Natural killer cell (primary cell): Measurements from ENCODE around the gene KCTD19. TPM values are rescaled to one million over a fixed set of nuclear protein-coding genes. Genes with fewer than 3 reads are reported as not detected.

ENCODE experiments used
- ATAC-seq, 3 donors: fragments of 150-1000 bp in 2 of 3; fragments of 200-7000 bp in 1 of 3; cut with Tn5 transposase; 1 replicate in 1 of 3; 2 replicates in 2 of 3; pipeline ENCODE4 v1.10.0; 2021; ENCODE audit warnings: mild to moderate bottlenecking in 2 of 3, moderate library complexity in 2 of 3
- DNase-seq, 2 donors: peaks; one replicate each; pipeline versions ENCODE4 v3.0.0 to v3.0.0-alpha.2; 2013 to 2021; ENCODE audit warnings: mixed read lengths in 1 of 2
- H3K27ac ChIP-seq: one replicate; pipeline ENCODE4 v1.5.1; 2013; ENCODE audit warnings: mild to moderate bottlenecking, low read length
- H3K27me3 ChIP-seq: one replicate; pipeline ENCODE4 v1.6.1; 2013; ENCODE audit warnings: low read length; ENCODE audit not compliant: control insufficient read depth, insufficient read depth
- H3K36me3 ChIP-seq: one replicate; pipeline ENCODE4 v1.6.1; 2013; ENCODE audit warnings: low read length; ENCODE audit not compliant: control insufficient read depth, insufficient read depth
- H3K4me1 ChIP-seq: one replicate; pipeline ENCODE4 v1.6.1; 2013; ENCODE audit warnings: low read length; ENCODE audit not compliant: control insufficient read depth, insufficient read depth
- H3K4me3 ChIP-seq: one replicate; pipeline ENCODE4 v1.5.1; 2013; ENCODE audit warnings: low read length
- H3K9me3 ChIP-seq: one replicate; pipeline ENCODE4 v1.6.1; 2013; ENCODE audit warnings: low read length; ENCODE audit not compliant: control insufficient read depth, insufficient read depth
- H3K27ac Mint-ChIP-seq, 2 donors: one replicate each; pipeline ENCODE4 v1.8.0; 2022; ENCODE audit warnings: mild to moderate bottlenecking in 2 of 2, mixed read lengths in 2 of 2, moderate library complexity in 1 of 2
- H3K27me3 Mint-ChIP-seq, 2 donors: one replicate each; pipeline ENCODE4 v1.8.0; 2022; ENCODE audit warnings: low read depth in 2 of 2, mixed read lengths in 2 of 2
- H3K36me3 Mint-ChIP-seq: one replicate; pipeline ENCODE4 v1.8.0; 2022; ENCODE audit warnings: mixed read lengths
- H3K4me1 Mint-ChIP-seq, 2 donors: one replicate each; pipeline ENCODE4 v1.8.0; 2022; ENCODE audit warnings: mixed read lengths in 2 of 2
- H3K4me3 Mint-ChIP-seq: one replicate; pipeline ENCODE4 v1.8.0; 2022; ENCODE audit warnings: mild to moderate bottlenecking, moderate library complexity, mixed read lengths
- H3K9me3 Mint-ChIP-seq, 2 donors: one replicate each; pipeline ENCODE4 v1.8.0; 2022; ENCODE audit warnings: mixed read lengths in 2 of 2
- WGBS: methylation state at CpG from one replicate; pipeline ENCODE4 v1.1.7; 2013; ENCODE audit warnings: missing lambda C conversion rate; ENCODE audit not compliant: insufficient coverage; 5-methylcytosine and 5-hydroxymethylcytosine counted together
- intact Hi-C: fragments of 100-400 bp; cut with micrococcal nuclease; formaldehyde crosslinking; loops from one replicate; pipeline ENCODE4 v1.14.2; 2022
- total RNA-seq, 4 donors: library from RNA; stranded (reverse); fragments of 120-200 nt in 1 of 4; gene quantifications; one replicate each; pipeline versions ENCODE4 v1.2.3 to v1.2.4, GENCODE V29; 2013 to 2022
- TF ChIP-seq, protein P1 (sequence below): fragments of 200-600 bp; IDR thresholded peaks from one replicate; pipeline ENCODE4 v1.8.0; 2022; ENCODE audit warnings: antibody characterized with exemption

The KCTD19 gene
- total RNA-seq, 3 donors from 2014 or later (not counting 1 experiment from before 2014, with no cell fraction given), result not detected

DNA sequence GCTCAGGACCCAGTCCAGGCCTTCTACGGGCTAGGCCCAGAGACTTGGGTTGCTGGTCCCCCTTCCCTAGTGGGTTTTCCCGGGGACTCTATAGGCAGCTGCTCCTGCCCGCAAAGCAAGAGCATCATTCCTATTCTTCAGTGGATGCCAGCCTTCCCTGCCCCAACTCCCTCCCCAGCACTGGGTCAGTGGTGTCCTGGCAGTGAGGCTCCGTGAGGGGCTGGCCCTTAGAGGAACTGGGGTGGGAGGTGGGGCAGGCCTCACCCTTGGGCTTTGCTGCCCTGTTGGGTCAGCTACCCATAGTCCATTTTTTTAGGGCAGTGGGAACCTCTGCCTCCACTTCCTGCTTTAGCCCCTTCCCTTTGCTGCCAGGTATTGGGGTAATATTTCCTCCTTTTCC, 55.1 kb downstream of the KCTD19 start:
- intact Hi-C loops, result no loop called here
- no peaks in the 10 kb centered on the region for H3K9me3 Mint-ChIP-seq
- Histone ChIP-seq H3K36me3 (no peaks in the 10 kb centered on the region), H3K4me3 (no peak overlapping the region), H3K27ac (no peak overlapping the region), H3K27me3 (no peaks in the 10 kb centered on the region), H3K9me3 (no peaks in the 10 kb centered on the region), H3K4me1 (no peaks in the 10 kb centered on the region)
- no peak overlapping the region for H3K4me3 Mint-ChIP-seq
- 97% methylated on average over 4 of the region's 4 CpGs for WGBS
- ATAC-seq, result no peak
- TF ChIP-seq, protein P1, sequence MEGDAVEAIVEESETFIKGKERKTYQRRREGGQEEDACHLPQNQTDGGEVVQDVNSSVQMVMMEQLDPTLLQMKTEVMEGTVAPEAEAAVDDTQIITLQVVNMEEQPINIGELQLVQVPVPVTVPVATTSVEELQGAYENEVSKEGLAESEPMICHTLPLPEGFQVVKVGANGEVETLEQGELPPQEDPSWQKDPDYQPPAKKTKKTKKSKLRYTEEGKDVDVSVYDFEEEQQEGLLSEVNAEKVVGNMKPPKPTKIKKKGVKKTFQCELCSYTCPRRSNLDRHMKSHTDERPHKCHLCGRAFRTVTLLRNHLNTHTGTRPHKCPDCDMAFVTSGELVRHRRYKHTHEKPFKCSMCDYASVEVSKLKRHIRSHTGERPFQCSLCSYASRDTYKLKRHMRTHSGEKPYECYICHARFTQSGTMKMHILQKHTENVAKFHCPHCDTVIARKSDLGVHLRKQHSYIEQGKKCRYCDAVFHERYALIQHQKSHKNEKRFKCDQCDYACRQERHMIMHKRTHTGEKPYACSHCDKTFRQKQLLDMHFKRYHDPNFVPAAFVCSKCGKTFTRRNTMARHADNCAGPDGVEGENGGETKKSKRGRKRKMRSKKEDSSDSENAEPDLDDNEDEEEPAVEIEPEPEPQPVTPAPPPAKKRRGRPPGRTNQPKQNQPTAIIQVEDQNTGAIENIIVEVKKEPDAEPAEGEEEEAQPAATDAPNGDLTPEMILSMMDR, result no peak
- peaks cover 3% of the 10 kb centered on the region for H3K36me3 Mint-ChIP-seq
- H3K27ac Mint-ChIP-seq, result no peak overlapping the region
- no peak for DNase-seq
- H3K4me1 Mint-ChIP-seq, result peaks cover 0 to 3% of the 10 kb centered on the region in 2 donors
- no peaks in the 10 kb centered on the region for H3K27me3 Mint-ChIP-seq

DNA sequence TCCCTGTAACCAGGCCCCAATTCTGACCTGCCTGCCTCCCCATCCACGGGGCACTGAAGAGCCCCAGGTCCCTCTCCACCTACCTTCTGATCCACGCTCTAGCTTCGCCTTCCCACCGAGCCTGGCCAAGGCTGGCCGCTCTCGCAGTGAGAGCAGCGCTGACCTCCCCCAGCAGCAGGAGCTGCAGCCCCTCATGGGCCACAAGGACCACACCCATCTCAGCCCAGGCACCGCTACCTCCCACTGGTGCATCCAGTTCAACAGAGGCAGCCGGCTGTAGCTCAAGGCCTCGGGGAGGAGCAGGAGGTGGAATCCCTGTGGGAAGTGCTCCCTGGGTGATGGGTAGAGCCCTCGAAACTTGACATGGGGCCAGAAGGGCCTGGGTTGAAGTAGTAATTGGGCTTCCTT, 55.6 kb downstream of the KCTD19 start:
- Histone ChIP-seq H3K4me1 (no peaks in the 10 kb centered on the region), H3K4me3 (no peak overlapping the region), H3K9me3 (no peaks in the 10 kb centered on the region), H3K36me3 (no peaks in the 10 kb centered on the region), H3K27ac (no peak overlapping the region), H3K27me3 (no peaks in the 10 kb centered on the region)
- WGBS, result 90% methylated on average over 11 of the region's 11 CpGs
- intact Hi-C loops, result no loop called here
- no peaks in the 10 kb centered on the region for H3K9me3 Mint-ChIP-seq
- TF ChIP-seq, protein P1, result no peak
- ATAC-seq, result no peak
- no peak for DNase-seq
- no peaks in the 10 kb centered on the region for H3K27me3 Mint-ChIP-seq
- no peak overlapping the region for H3K27ac Mint-ChIP-seq
- H3K4me3 Mint-ChIP-seq, result no peak overlapping the region
- no peaks in the 10 kb centered on the region for H3K36me3 Mint-ChIP-seq
- H3K4me1 Mint-ChIP-seq, result no peaks in the 10 kb centered on the region

DNA sequence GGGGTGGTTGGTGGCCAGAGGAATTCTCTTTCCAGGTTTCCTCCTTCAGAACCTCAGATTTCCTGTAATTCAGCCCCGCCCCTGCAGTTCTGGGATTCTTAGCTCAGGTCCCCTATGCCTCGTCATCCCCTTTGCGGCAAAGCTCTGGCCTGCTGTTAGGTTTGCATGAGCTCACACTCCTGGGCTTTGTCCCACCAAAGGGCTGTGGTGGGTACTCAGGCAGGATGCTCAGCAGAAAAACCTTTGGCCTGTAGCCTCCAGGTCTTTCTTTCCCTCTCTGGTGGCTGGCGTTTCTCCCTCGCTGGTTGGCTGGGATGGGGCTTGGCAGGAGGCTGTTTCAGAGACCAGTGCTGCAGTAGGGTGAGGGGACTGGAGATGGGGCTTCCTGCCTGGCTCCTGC, 56.8 kb downstream of the KCTD19 start:
- Mint-ChIP-seq H3K4me3 (no peak overlapping the region), H3K27me3 (no peaks in the 10 kb centered on the region), H3K27ac (no peak overlapping the region), H3K9me3 (no peaks in the 10 kb centered on the region), H3K36me3 (no peaks in the 10 kb centered on the region), H3K4me1 (no peaks in the 10 kb centered on the region)
- TF ChIP-seq, protein P1, result no peak
- no peaks in the 10 kb centered on the region for H3K9me3 ChIP-seq
- intact Hi-C loops, result no loop called here
- WGBS, result 73% methylated on average over 3 of the region's 5 CpGs
- H3K27ac ChIP-seq, result no peak overlapping the region
- H3K4me1 ChIP-seq, result no peaks in the 10 kb centered on the region
- no peak for ATAC-seq
- no peaks in the 10 kb centered on the region for H3K36me3 ChIP-seq
- no peaks in the 10 kb centered on the region for H3K27me3 ChIP-seq
- no peak for DNase-seq
- no peak overlapping the region for H3K4me3 ChIP-seq

DNA sequence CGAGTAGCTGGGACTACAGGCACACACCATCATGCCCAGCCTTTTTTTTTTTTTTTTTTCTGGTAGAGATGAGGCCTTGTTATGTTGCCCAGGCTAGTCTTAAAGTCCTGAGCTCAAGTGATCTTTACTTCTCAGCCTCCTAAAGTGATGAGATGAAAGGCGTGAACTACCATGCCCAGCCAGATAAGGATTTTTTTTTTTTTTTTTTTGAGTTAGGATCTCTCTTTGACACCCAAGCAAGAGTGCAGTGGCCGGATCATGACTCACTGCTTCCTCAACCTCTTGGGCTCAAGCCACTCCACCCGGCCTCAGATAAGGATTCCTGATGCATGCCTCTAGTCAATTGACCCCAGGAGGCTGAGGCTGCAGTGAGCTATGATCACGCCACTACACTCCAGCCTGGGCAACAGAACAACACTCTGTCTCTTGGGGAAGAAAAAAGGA, 58.4 kb downstream of the KCTD19 start:
- TF ChIP-seq, protein P1, result no peak
- H3K9me3 Mint-ChIP-seq, result no peaks in the 10 kb centered on the region
- no peaks in the 10 kb centered on the region for H3K36me3 Mint-ChIP-seq
- ATAC-seq, result no peak
- no peaks in the 10 kb centered on the region for H3K4me1 Mint-ChIP-seq
- intact Hi-C loops, result no loop called here
- Histone ChIP-seq H3K27ac (no peak overlapping the region), H3K27me3 (no peaks in the 10 kb centered on the region), H3K36me3 (no peaks in the 10 kb centered on the region), H3K4me3 (no peak overlapping the region), H3K4me1 (no peaks in the 10 kb centered on the region), H3K9me3 (no peaks in the 10 kb centered on the region)
- peaks cover 1 to 10% of the 10 kb centered on the region in 2 donors for H3K27me3 Mint-ChIP-seq
- WGBS, result 98% methylated on average over 4 of the region's 5 CpGs
- H3K4me3 Mint-ChIP-seq, result no peak overlapping the region
- no peak for DNase-seq
- no peak overlapping the region for H3K27ac Mint-ChIP-seq
